ENCODE results near the gene MCC. TPM values are rescaled to one million over a fixed set of nuclear protein-coding genes. Genes with fewer than 3 reads are reported as not detected.
A peak's percentile ranks its signal among the peaks of the same experiment; 100 is the strongest.

Gene MCC
- total RNA-seq, 1 donor from 2014 or later: 10.1 TPM

DNA sequence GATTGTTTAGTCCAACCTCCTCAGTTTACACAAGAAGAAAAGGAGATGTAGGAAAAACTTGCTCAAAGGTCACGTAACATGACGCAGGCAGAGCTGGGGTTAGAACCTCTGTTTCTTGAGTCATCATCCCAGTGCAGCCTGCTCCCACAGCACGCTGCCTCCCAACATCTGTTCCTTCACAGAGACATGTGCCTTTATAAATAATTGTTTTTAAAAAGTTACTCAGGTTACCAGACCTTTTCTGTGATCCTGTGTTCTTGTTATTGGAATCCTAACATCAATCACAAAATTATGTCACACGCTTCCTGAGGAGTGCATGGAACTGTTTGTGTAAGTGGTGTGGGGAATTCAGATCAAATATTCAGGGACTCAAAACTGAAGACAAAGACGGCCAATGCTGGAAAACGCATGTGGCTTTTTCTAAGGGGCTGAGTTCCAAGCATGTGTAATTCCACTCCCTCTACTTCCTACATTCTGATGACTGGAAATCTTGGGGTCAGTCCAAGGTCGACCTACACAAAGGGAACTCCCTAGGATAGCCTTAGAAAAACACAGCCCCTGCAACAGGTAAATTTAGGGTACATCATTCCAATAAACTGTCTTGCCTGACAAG, 237.8 kb downstream of the MCC start:
- DNase-seq (ENCODE audit: low read depth in 2 of 2): peak in 1 of 2 donors; percentile 84

DNA sequence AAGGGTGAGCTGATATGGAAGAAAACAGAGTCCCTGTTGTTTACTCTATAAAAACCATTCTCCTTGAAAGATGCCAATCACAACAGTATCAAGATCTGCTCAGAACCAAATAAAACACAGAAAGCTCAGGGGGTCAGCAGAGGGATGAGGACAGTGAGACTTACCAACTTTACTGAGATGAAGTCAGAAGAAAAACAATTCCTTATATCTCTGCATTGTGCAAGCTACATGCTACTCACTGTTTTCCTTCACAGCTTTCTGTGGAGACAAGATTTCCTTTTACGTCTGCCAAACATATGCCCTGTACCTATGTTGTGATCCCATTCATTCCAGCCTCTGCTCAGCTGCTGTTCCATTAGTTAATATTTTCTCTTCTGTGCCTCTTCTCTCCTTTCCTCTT, 239.0 kb downstream of the MCC start:
- peak in 1 of 2 donors; percentile 46 for DNase-seq (ENCODE audit: low read depth in 2 of 2)

DNA sequence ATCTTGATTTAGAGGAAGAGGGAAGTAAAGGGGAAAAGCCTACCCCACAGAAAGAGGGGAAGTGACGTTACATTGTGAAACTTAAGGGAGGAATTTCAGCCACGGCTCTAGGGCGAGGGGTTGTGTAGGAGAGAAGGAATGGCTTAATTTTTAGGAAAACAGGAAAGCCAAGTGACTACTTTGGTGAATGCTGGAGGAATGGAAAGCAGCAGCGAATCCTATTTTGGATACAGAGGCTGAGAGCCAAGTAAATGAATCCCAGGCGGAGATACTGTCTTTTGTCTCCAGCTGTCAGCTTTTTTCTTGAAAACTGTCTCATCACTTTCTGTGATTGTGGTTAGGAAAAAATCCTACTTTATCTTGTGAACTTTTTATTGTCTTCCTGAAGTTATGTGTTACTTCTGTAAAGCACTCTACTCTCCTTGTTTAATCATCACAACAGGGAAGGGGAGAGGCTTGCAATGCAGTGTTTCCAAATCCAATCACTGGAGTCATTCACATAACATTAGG, 241.8 kb downstream of the MCC start:
- no peak for DNase-seq (ENCODE audit: low read depth in 2 of 2)

GRCh38 chr5:113245427-113246225, 242.6 kb downstream of the MCC start:
- DNase-seq (ENCODE audit: low read depth in 2 of 2): no peak

GRCh38 chr5:113244966-113245365, 243.3 kb downstream of the MCC start:
- DNase-seq (ENCODE audit: low read depth in 2 of 2): no peak

- DNase-seq (ENCODE audit: low read depth in 2 of 2): no peak
Measured at GRCh38 chr5:113243349-113243664, 244.9 kb downstream of the MCC start.

GRCh38 chr5:113242481-113243348, 245.5 kb downstream of the MCC start:
- DNase-seq (ENCODE audit: low read depth in 2 of 2): no peak

DNA sequence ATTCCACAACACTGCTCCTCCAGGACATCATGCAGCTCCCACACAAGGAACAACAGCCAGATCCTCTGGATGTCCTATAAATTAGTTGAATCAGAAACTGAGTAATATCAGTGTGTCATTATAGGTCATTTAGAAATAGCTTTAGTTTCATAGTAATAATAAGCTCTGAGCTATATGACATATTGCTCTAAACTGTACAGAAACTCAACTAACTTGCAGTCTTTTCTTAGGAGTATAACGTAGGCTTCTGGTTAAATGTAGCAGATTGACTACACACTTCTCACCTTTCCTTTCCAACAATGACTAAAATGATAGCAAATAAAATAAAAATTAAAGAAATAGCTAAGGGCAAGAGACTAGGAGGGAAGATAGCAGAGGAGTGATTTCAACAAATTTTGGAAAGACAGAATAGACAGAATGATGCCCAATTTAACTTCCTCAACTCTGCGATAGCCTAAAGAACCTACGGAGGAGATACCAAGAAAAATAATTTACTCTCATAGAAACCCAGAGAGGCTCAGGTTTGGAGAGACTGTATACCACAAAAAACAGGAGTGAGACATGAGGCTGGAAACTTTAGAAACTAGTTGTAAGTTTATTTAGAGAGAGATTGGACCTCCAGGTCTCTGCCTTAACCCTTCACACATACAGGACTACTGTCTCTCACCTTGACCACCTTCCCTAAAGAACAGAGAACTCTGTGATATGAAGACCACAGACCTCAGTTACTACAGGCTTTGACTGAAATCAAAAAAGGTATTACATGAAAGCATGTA, 247.1 kb downstream of the MCC start:
- DNase-seq (ENCODE audit: low read depth in 2 of 2): no peak

- DNase-seq (ENCODE audit: low read depth in 2 of 2): no peak
Measured at GRCh38 chr5:113240032-113240431, 248.2 kb downstream of the MCC start.

GRCh38 chr5:113237893-113238292, 250.4 kb downstream of the MCC start:
- DNase-seq (ENCODE audit: low read depth in 2 of 2): no peak

GRCh38 chr5:113236536-113237288, 251.5 kb downstream of the MCC start:
- no peak for DNase-seq (ENCODE audit: low read depth in 2 of 2)

DNA sequence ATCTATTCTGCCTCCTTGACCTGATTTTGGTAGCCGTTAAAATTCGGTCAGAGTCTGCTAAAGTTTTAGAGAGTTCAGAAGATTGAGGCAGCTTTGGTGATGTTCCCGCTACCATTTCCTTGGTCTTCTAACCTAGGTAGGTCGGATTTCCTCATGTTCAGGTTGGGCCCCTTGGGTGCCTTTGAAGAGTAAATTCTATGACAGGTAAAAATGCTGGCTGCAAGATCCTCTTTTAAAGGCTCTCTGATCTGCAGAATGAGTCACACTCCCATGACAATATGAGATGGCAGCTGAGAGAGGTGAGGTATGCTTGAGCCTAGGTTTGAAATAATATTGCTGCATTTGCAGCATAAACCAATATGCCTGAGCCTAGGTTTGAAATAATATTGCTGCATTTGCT, 252.4 kb downstream of the MCC start:
- no peak for DNase-seq (ENCODE audit: low read depth in 2 of 2)

- DNase-seq (ENCODE audit: low read depth in 2 of 2): no peak
Measured at GRCh38 chr5:113234546-113234945, 253.7 kb downstream of the MCC start.

DNA sequence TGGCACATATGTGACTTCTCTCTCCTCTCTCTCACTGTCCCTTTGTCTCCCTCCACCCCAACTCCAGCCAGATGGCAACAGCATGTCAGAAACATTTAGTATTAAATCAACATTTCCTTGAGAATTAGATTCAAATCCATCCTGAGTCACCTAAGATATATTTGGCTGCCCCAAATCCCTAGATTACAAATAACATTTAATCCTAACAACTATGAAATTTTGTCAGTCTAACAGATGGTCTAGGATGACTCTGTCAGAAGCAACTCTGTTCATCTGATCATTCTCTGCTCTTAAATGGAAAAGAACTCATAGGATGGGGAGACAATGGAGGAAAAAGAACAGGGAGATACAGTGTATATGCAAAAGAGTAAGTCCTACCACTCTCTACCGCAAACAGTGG, 254.6 kb downstream of the MCC start:
- DNase-seq (ENCODE audit: low read depth in 2 of 2): no peak

DNA sequence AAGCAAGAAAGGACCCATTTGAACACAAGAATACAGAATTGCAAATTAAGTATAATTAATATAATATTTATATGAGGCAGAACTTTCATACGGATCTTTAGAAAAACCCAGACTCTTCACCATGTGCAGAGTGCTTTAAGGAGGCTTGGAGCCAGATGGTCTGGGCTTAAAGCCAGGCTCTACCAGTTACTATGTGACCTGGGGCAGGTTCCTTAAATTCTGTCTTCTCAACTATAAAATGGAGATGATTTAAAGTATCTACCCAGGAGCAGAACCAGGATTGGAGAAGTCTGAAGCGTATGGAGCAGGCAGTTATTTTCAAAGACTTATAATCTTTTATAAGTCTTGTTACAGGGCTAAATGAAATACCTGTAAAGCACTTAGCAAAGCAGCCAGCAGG, 255.6 kb downstream of the MCC start:
- DNase-seq (ENCODE audit: low read depth in 2 of 2): no peak

DNA sequence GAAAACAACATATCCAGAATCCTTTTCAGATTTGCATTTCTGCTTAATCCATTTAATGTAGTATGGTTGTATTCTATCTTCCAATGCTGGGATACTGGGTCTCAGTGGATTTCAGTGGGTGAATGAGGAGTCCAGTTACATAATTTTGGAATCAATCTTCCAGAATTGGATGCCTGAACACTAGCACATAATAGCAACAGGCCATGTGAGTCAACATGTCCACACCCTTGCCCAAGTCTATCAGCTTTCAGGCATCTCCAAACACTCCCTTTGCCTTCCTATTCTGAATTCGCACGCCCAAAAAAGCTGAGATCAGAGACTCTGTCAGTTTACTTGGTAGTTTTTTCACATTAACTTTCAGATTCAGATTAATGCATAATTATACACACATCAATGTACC, 256.0 kb downstream of the MCC start:
- no peak for DNase-seq (ENCODE audit: low read depth in 2 of 2)

DNA sequence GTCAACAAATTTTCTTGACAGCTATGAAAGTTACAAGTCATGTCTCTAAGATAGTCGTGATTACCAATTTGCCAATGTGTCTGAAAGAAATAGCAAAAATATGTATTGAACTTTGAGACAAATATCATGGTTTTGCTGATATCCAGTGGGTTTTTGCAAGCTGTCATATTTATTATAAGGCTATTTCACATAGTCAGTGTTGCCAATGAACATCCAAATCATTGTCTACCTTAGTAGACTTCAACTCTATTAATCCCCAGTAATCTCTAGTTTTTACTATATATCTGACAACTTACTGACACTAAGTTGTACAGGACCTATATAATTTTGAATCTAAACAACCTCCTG, 256.6 kb downstream of the MCC start:
- DNase-seq (ENCODE audit: low read depth in 2 of 2): no peak

GRCh38 chr5:113230711-113231652, 257.3 kb downstream of the MCC start:
- DNase-seq (ENCODE audit: low read depth in 2 of 2): no peak

DNA sequence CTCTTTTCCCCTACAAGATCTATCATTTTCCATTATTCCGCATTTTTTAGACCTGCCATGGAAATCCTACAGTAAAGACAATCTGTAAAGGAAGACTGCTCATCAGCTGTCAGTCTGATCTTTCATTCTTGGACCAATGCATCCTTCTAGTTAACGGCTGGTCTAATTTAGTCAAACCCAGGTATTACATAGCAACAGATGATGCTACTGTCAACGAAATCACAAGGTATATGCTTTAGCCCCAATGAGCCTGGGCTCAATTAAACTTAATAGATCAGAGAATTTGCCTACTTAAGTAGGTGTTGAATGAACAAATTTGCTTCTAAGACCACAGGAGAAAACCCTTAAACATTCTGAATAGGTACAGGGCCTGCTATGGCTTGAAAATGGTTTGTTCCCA, 260.5 kb downstream of the MCC start:
- DNase-seq (ENCODE audit: low read depth in 2 of 2): no peak
